ENCODE results near the gene PPP6R3.
A peak's percentile ranks its signal among the peaks of the same experiment; 100 is the strongest.

The PPP6R3 gene

GRCh38 chr11:68552542-68552941 is 92.0 kb downstream of the PPP6R3 start:
- DNase-seq (ENCODE audit: low read depth, low spot score) = no peak

GRCh38 chr11:68560216-68560615 is 99.7 kb downstream of the PPP6R3 start:
- no peak for DNase-seq (ENCODE audit: low read depth, low spot score)

GRCh38 chr11:68563454-68563853 is 102.9 kb downstream of the PPP6R3 start:
- DNase-seq (ENCODE audit: low read depth, low spot score) = no peak

- DNase-seq (ENCODE audit: low read depth, low spot score) = no peak
Measured at GRCh38 chr11:68564261-68564660, 103.7 kb downstream of the PPP6R3 start.

GRCh38 chr11:68565768-68566167 is 105.2 kb downstream of the PPP6R3 start:
- no peak for DNase-seq (ENCODE audit: low read depth, low spot score)

GRCh38 chr11:68567553-68567952 is 107.0 kb downstream of the PPP6R3 start:
- DNase-seq (ENCODE audit: low read depth, low spot score) = no peak

GRCh38 chr11:68569357-68569756 is 108.8 kb downstream of the PPP6R3 start:
- DNase-seq (ENCODE audit: low read depth, low spot score) = no peak

- DNase-seq (ENCODE audit: low read depth, low spot score) = no peak
Measured at GRCh38 chr11:68570691-68571090, 110.1 kb downstream of the PPP6R3 start.

- DNase-seq (ENCODE audit: low read depth, low spot score) = no peak
Measured at GRCh38 chr11:68574308-68574707, 113.8 kb downstream of the PPP6R3 start.

GRCh38 chr11:68575025-68575665 is 114.6 kb downstream of the PPP6R3 start:
- no peak for DNase-seq (ENCODE audit: low read depth, low spot score)

GRCh38 chr11:68579455-68579854 is 118.9 kb downstream of the PPP6R3 start:
- no peak for DNase-seq (ENCODE audit: low read depth, low spot score)

- DNase-seq (ENCODE audit: low read depth, low spot score) = no peak
Measured at GRCh38 chr11:68581439-68581838, 120.9 kb downstream of the PPP6R3 start.

- no peak for DNase-seq (ENCODE audit: low read depth, low spot score)
Measured at GRCh38 chr11:68581901-68582300, 121.3 kb downstream of the PPP6R3 start.

GRCh38 chr11:68582416-68583040 is 122.0 kb downstream of the PPP6R3 start:
- DNase-seq (ENCODE audit: low read depth, low spot score) = no peak

- no peak for DNase-seq (ENCODE audit: low read depth, low spot score)
Measured at GRCh38 chr11:68583041-68583446, 122.5 kb downstream of the PPP6R3 start.

- DNase-seq (ENCODE audit: low read depth, low spot score) = peak; percentile 50
Measured at GRCh38 chr11:68584097-68584496, 123.5 kb downstream of the PPP6R3 start.

- no peak for DNase-seq (ENCODE audit: low read depth, low spot score)
Measured at GRCh38 chr11:68584991-68585524, 124.5 kb downstream of the PPP6R3 start.

- no peak for DNase-seq (ENCODE audit: low read depth, low spot score)
Measured at GRCh38 chr11:68589547-68590216, 129.1 kb downstream of the PPP6R3 start.

- DNase-seq (ENCODE audit: low read depth, low spot score) = no peak
Measured at GRCh38 chr11:68591719-68592118, 131.2 kb downstream of the PPP6R3 start.

- no peak for DNase-seq (ENCODE audit: low read depth, low spot score)
Measured at GRCh38 chr11:68593441-68593840, 132.9 kb downstream of the PPP6R3 start.

- DNase-seq (ENCODE audit: low read depth, low spot score) = no peak
Measured at GRCh38 chr11:68594123-68594522, 133.6 kb downstream of the PPP6R3 start.

GRCh38 chr11:68596231-68596630 is 135.7 kb downstream of the PPP6R3 start:
- DNase-seq (ENCODE audit: low read depth, low spot score) = no peak
